GM12892 (cell line): Measurements from ENCODE around the gene CNTNAP5.

ENCODE experiments used
- POLR2A ChIP-seq: IDR thresholded peaks from 2 replicates; pipeline ENCODE4 v1.6.1; 2011; ENCODE audit warnings: low read depth, low read length, control low read depth
- POLR2AphosphoS5 ChIP-seq: IDR thresholded peaks from 2 replicates; pipeline ENCODE4 v1.6.1; 2011; ENCODE audit warnings: low read depth, low read length, control low read depth

DNA sequence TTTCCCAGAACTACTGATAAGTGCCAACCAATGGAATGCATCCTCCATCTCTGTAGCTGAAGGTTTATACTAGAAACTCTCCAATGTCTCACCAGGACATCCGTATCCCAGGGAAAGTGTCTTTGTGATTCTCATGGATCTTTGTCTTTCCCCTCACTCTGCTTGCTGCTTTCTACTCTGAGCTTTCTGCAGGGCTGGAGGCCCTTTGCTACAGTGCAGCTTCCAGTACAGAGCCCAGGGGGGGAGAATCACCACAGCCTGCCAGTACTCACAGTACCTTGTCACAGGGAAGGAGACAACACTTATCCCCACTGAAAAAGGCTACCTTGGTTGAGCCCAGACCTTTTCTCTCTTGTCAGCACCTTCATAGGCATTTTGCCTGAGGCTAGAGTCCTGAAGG, 627.0 kb downstream of the CNTNAP5 start:
- TF ChIP-seq POLR2A: no peak
- TF ChIP-seq POLR2AphosphoS5: no peak
